ENCODE measurements around the gene CAPN5.
"Not testable (repeated sequence)": the region's sequence is repeated elsewhere in the genome, so short reads cannot be mapped to it uniquely, and the experiment has no call there.

Gene CAPN5

GRCh38 chr11:77060234-77060633 is 6.5 kb upstream of the CAPN5 start:
- no peaks in the 10 kb centered on the region for H4K20me1 ChIP-seq (ENCODE audit: control insufficient read depth, insufficient read depth, low read depth, low read length)
- H3K9me3 ChIP-seq (ENCODE audit: control insufficient read depth, insufficient read depth, low read length), result peaks cover 8% of the 10 kb centered on the region
- H3K27me3 ChIP-seq (ENCODE audit: control insufficient read depth, low read length), result peaks cover 12% of the 10 kb centered on the region
- TF ChIP-seq CTCF (IDR thresholded peaks at IDR 0.05; ENCODE audit: low read depth, low read length, poor library complexity, severe bottlenecking) (no peak), EZH2phosphoT487 (IDR thresholded peaks at IDR 0.05; ENCODE audit: borderline replicate concordance, low read length) (no peak)
- no peak overlapping the region for H3K4me2 ChIP-seq (ENCODE audit: low read length)
- no peaks in the 10 kb centered on the region for H3K79me2 ChIP-seq (ENCODE audit: control insufficient read depth, low read length)
- no peaks in the 10 kb centered on the region for H3K4me1 ChIP-seq (ENCODE audit: control insufficient read depth, low read length)
- no peaks in the 10 kb centered on the region for H3K9me2 ChIP-seq (replicated peaks; ENCODE audit: control insufficient read depth, low read length)
- H3F3A ChIP-seq (ENCODE audit: control insufficient read depth, insufficient read depth), result no peaks in the 10 kb centered on the region
- H3K27ac ChIP-seq (ENCODE audit: low read depth, low read length), result no peak overlapping the region
- H3K36me3 ChIP-seq (ENCODE audit: control insufficient read depth, low read length), result no peaks in the 10 kb centered on the region
- H3K4me3 ChIP-seq (ENCODE audit: low read length), result no peak overlapping the region

- H3K4me2 ChIP-seq (ENCODE audit: low read length); H3K9me2 ChIP-seq (replicated peaks; ENCODE audit: control insufficient read depth, low read length); H3K36me3 ChIP-seq (ENCODE audit: control insufficient read depth, low read length); H3K4me1 ChIP-seq (ENCODE audit: control insufficient read depth, low read length); H3K79me2 ChIP-seq (ENCODE audit: control insufficient read depth, low read length); H3F3A ChIP-seq (ENCODE audit: control insufficient read depth, insufficient read depth); H3K9me3 ChIP-seq (ENCODE audit: control insufficient read depth, insufficient read depth, low read length); H4K20me1 ChIP-seq (ENCODE audit: control insufficient read depth, insufficient read depth, low read depth, low read length); H3K27ac ChIP-seq (ENCODE audit: low read depth, low read length); H3K4me3 ChIP-seq (ENCODE audit: low read length): not testable (repeated sequence)
- H3K27me3 ChIP-seq (ENCODE audit: control insufficient read depth, low read length), result peaks cover 20% of the 10 kb centered on the region
Measured at GRCh38 chr11:77061258-77061657, 5.5 kb upstream of the CAPN5 start.

- H3F3A ChIP-seq (ENCODE audit: control insufficient read depth, insufficient read depth), result no peaks in the 10 kb centered on the region
- peaks cover 10% of the 10 kb centered on the region for H3K4me1 ChIP-seq (ENCODE audit: control insufficient read depth, low read length)
- no peaks in the 10 kb centered on the region for H3K36me3 ChIP-seq (ENCODE audit: control insufficient read depth, low read length)
- no peak overlapping the region for H3K4me2 ChIP-seq (ENCODE audit: low read length)
- H4K20me1 ChIP-seq (ENCODE audit: control insufficient read depth, insufficient read depth, low read depth, low read length), result no peaks in the 10 kb centered on the region
- no peak overlapping the region for H3K27ac ChIP-seq (ENCODE audit: low read depth, low read length)
- H3K9me3 ChIP-seq (ENCODE audit: control insufficient read depth, insufficient read depth, low read length), result no peaks in the 10 kb centered on the region; the same call in 1 of the 2 replicates
- no peaks in the 10 kb centered on the region for H3K9me2 ChIP-seq (replicated peaks; ENCODE audit: control insufficient read depth, low read length)
- TF ChIP-seq EZH2phosphoT487 (IDR thresholded peaks at IDR 0.05; ENCODE audit: borderline replicate concordance, low read length) (no peak), CTCF (IDR thresholded peaks at IDR 0.05; ENCODE audit: low read depth, low read length, poor library complexity, severe bottlenecking) (no peak)
- H3K27me3 ChIP-seq (ENCODE audit: control insufficient read depth, low read length), result peaks cover 24% of the 10 kb centered on the region
- H3K79me2 ChIP-seq (ENCODE audit: control insufficient read depth, low read length), result no peaks in the 10 kb centered on the region
- no peak overlapping the region for H3K4me3 ChIP-seq (ENCODE audit: low read length)
Measured at GRCh38 chr11:77062924-77063323, 3.8 kb upstream of the CAPN5 start.

GRCh38 chr11:77063407-77063806 is 3.4 kb upstream of the CAPN5 start:
- peaks cover 10% of the 10 kb centered on the region for H3K4me1 ChIP-seq (ENCODE audit: control insufficient read depth, low read length)
- no peaks in the 10 kb centered on the region for H3K79me2 ChIP-seq (ENCODE audit: control insufficient read depth, low read length)
- H3K4me2 ChIP-seq (ENCODE audit: low read length), result no peak overlapping the region
- H3K4me3 ChIP-seq (ENCODE audit: low read length), result no peak overlapping the region
- H3K9me2 ChIP-seq (replicated peaks; ENCODE audit: control insufficient read depth, low read length), result no peaks in the 10 kb centered on the region
- no peaks in the 10 kb centered on the region; the same call in 1 of the 2 replicates for H3K9me3 ChIP-seq (ENCODE audit: control insufficient read depth, insufficient read depth, low read length)
- no peak for TF ChIP-seq EZH2phosphoT487 (IDR thresholded peaks at IDR 0.05; ENCODE audit: borderline replicate concordance, low read length)
- TF ChIP-seq CTCF (IDR thresholded peaks at IDR 0.05; ENCODE audit: low read depth, low read length, poor library complexity, severe bottlenecking), result no peak
- H4K20me1 ChIP-seq (ENCODE audit: control insufficient read depth, insufficient read depth, low read depth, low read length), result no peaks in the 10 kb centered on the region
- H3K36me3 ChIP-seq (ENCODE audit: control insufficient read depth, low read length), result no peaks in the 10 kb centered on the region
- no peaks in the 10 kb centered on the region for H3F3A ChIP-seq (ENCODE audit: control insufficient read depth, insufficient read depth)
- H3K27ac ChIP-seq (ENCODE audit: low read depth, low read length), result no peak overlapping the region
- H3K27me3 ChIP-seq (ENCODE audit: control insufficient read depth, low read length), result peaks cover 24% of the 10 kb centered on the region
